ENCODE data around the gene COX7A1. TPM values are rescaled to one million over a fixed set of nuclear protein-coding genes. Genes with fewer than 3 reads are reported as not detected.
"Not testable (repeated sequence)": the region's sequence is repeated elsewhere in the genome, so short reads cannot be mapped to it uniquely, and the experiment has no call there.

Gene COX7A1
- total RNA-seq, 6 experiments from 2014 or later = 59.8 to 139 (median 85.5) TPM

- peak overlapping the region; percentile 97 for H3K27ac Mint-ChIP-seq
- TF ChIP-seq CTCF (IDR thresholded peaks at IDR 0.05) = no peak
- H3K9me3 Mint-ChIP-seq = peaks cover 5% of the 10 kb centered on the region
- DNase-seq = no peak
- peaks cover 32% of the 10 kb centered on the region for H3K36me3 Mint-ChIP-seq (ENCODE audit: low read depth)
- peaks cover 10% of the 10 kb centered on the region for H3K27me3 Mint-ChIP-seq (ENCODE audit: insufficient read depth)
- H3K4me1 Mint-ChIP-seq (ENCODE audit: low read depth) = peaks cover 31% of the 10 kb centered on the region
- peak overlapping the region; percentile 98 for H3K4me3 Mint-ChIP-seq
These were observed 11.8 kb downstream of the COX7A1 start for GRCh38 chr19:36140304-36141038.

GRCh38 chr19:36139473-36140303, 12.6 kb downstream of the COX7A1 start, which contains the start of gene CAPNS1:
CAPNS1 (plus strand) TSS chr19:36140066; CDS start chr19:36141012, 946 bp downstream.
- Mint-ChIP-seq H3K27me3 (ENCODE audit: insufficient read depth) (peaks cover 10% of the 10 kb centered on the region), H3K4me1 (ENCODE audit: low read depth) (peaks cover 33% of the 10 kb centered on the region), H3K9me3 (peaks cover 5% of the 10 kb centered on the region), H3K27ac (peak within 1 kb of the TSS; percentile 97), H3K36me3 (ENCODE audit: low read depth) (peaks cover 28% of the 10 kb centered on the region), H3K4me3 (peak within 1 kb of the TSS; percentile 98)
- DNase-seq = peak; percentile 94
- no peak; the same call in 1 of the 2 replicates for TF ChIP-seq CTCF (IDR thresholded peaks at IDR 0.05)

GRCh38 chr19:36139120-36139472, 13.2 kb downstream of the COX7A1 start:
- H3K9me3 Mint-ChIP-seq = peaks cover 5% of the 10 kb centered on the region
- DNase-seq = no peak
- peak overlapping the region; percentile 98 for H3K4me3 Mint-ChIP-seq
- H3K27ac Mint-ChIP-seq = peak overlapping the region; percentile 97
- TF ChIP-seq CTCF (IDR thresholded peaks at IDR 0.05) = no peak
- peaks cover 26% of the 10 kb centered on the region for H3K36me3 Mint-ChIP-seq (ENCODE audit: low read depth)
- peaks cover 33% of the 10 kb centered on the region for H3K4me1 Mint-ChIP-seq (ENCODE audit: low read depth)
- H3K27me3 Mint-ChIP-seq (ENCODE audit: insufficient read depth) = peaks cover 10% of the 10 kb centered on the region

- Mint-ChIP-seq H3K9me3 (peaks cover 5% of the 10 kb centered on the region), H3K27me3 (ENCODE audit: insufficient read depth) (peaks cover 10% of the 10 kb centered on the region), H3K4me3 (peak overlapping the region; percentile 53), H3K4me1 (ENCODE audit: low read depth) (peaks cover 41% of the 10 kb centered on the region), H3K36me3 (ENCODE audit: low read depth) (peaks cover 19% of the 10 kb centered on the region), H3K27ac (peak overlapping the region; percentile 57)
- no peak for TF ChIP-seq CTCF (IDR thresholded peaks at IDR 0.05)
- DNase-seq = peak; percentile 58
These were observed 15.1 kb downstream of the COX7A1 start for GRCh38 chr19:36136964-36137686.

- peaks cover 30% of the 10 kb centered on the region for H3K4me1 Mint-ChIP-seq (ENCODE audit: low read depth)
- H3K4me3 Mint-ChIP-seq; DNase-seq; H3K9me3 Mint-ChIP-seq; H3K36me3 Mint-ChIP-seq (ENCODE audit: low read depth); H3K27ac Mint-ChIP-seq; H3K27me3 Mint-ChIP-seq (ENCODE audit: insufficient read depth): not testable (repeated sequence)
These were observed 17.4 kb downstream of the COX7A1 start for GRCh38 chr19:36134867-36135266.

GRCh38 chr19:36131221-36131620, 21.0 kb downstream of the COX7A1 start:
- not testable (repeated sequence) for H3K36me3 Mint-ChIP-seq (ENCODE audit: low read depth); H3K4me3 Mint-ChIP-seq; DNase-seq; H3K27ac Mint-ChIP-seq; H3K27me3 Mint-ChIP-seq (ENCODE audit: insufficient read depth); H3K9me3 Mint-ChIP-seq
- H3K4me1 Mint-ChIP-seq (ENCODE audit: low read depth) = peaks cover 24% of the 10 kb centered on the region

All from HFFc6 (cell line).